ENCODE measurements around the gene CLEC3B. TPM values are rescaled to one million over a fixed set of nuclear protein-coding genes. Genes with fewer than 3 reads are reported as not detected.
A peak's percentile ranks its signal among the peaks of the same experiment; 100 is the strongest.
"Not testable (repeated sequence)": the region's sequence is repeated elsewhere in the genome, so short reads cannot be mapped to it uniquely, and the experiment has no call there.

Gene CLEC3B, protein sequence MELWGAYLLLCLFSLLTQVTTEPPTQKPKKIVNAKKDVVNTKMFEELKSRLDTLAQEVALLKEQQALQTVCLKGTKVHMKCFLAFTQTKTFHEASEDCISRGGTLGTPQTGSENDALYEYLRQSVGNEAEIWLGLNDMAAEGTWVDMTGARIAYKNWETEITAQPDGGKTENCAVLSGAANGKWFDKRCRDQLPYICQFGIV
- polyA plus RNA-seq (ENCODE audit: insufficient read length in 3 of 3) = 10 to 100 TPM; 14.6 to 36.9 (median 22.7) TPM
- long read RNA-seq, donor 1, transcript CLEC3B-201 (3 exons, 936 nt) = major isoform, 19 of 19 reads
- long read RNA-seq, donor 1, partial matches to known transcripts = 0 of 19 reads
- long read RNA-seq, donor 1, other reads (novel, unspliced or antisense) = 0 of 19 reads
- long read RNA-seq, donor 2, transcript CLEC3B-201 (3 exons, 936 nt) = major isoform, 25 of 25 reads
- long read RNA-seq, donor 2, partial matches to known transcripts = 0 of 25 reads
- long read RNA-seq, donor 2, other reads (novel, unspliced or antisense) = 0 of 25 reads
- long read RNA-seq, donor 3, transcript CLEC3B-201 (3 exons, 936 nt) = major isoform, 33 of 33 reads
- long read RNA-seq, donor 3, partial matches to known transcripts = 0 of 33 reads
- long read RNA-seq, donor 3, other reads (novel, unspliced or antisense) = 0 of 33 reads
- long read RNA-seq, donor 4, transcript CLEC3B-201 (3 exons, 936 nt) = major isoform, 19 of 19 reads
- long read RNA-seq, donor 4, partial matches to known transcripts = 0 of 19 reads
- long read RNA-seq, donor 4, other reads (novel, unspliced or antisense) = 0 of 19 reads
- long read RNA-seq, donor 5 = 0 reads
- long read RNA-seq, donor 6, transcript CLEC3B-201 (3 exons, 936 nt) = major isoform, 30 of 30 reads
- long read RNA-seq, donor 6, partial matches to known transcripts = 0 of 30 reads
- long read RNA-seq, donor 6, other reads (novel, unspliced or antisense) = 0 of 30 reads
- long read RNA-seq, donor 7, transcript CLEC3B-201 (3 exons, 936 nt) = major isoform, 39 of 39 reads
- long read RNA-seq, donor 7, partial matches to known transcripts = 0 of 39 reads
- long read RNA-seq, donor 7, other reads (novel, unspliced or antisense) = 0 of 39 reads
- long read RNA-seq, donor 8, transcript CLEC3B-201 (3 exons, 936 nt) = major isoform, 37 of 37 reads
- long read RNA-seq, donor 8, partial matches to known transcripts = 0 of 37 reads
- long read RNA-seq, donor 8, other reads (novel, unspliced or antisense) = 0 of 37 reads
- long read RNA-seq, donor 9, transcript CLEC3B-201 (3 exons, 936 nt) = major isoform, 24 of 24 reads
- long read RNA-seq, donor 9, partial matches to known transcripts = 0 of 24 reads
- long read RNA-seq, donor 9, other reads (novel, unspliced or antisense) = 0 of 24 reads
- long read RNA-seq, donor 10, transcript CLEC3B-201 (3 exons, 936 nt) = major isoform, 22 of 22 reads
- long read RNA-seq, donor 10, partial matches to known transcripts = 0 of 22 reads
- long read RNA-seq, donor 10, other reads (novel, unspliced or antisense) = 0 of 22 reads
- long read RNA-seq, donor 11, transcript CLEC3B-201 (3 exons, 936 nt) = major isoform, 13 of 13 reads
- long read RNA-seq, donor 11, partial matches to known transcripts = 0 of 13 reads
- long read RNA-seq, donor 11, other reads (novel, unspliced or antisense) = 0 of 13 reads
- long read RNA-seq, donor 12, transcript CLEC3B-201 (3 exons, 936 nt) = major isoform, 13 of 13 reads
- long read RNA-seq, donor 12, partial matches to known transcripts = 0 of 13 reads
- long read RNA-seq, donor 12, other reads (novel, unspliced or antisense) = 0 of 13 reads
- long read RNA-seq, donor 13, transcript CLEC3B-201 (3 exons, 936 nt) = major isoform, 48 of 48 reads
- long read RNA-seq, donor 13, partial matches to known transcripts = 0 of 48 reads
- long read RNA-seq, donor 13, other reads (novel, unspliced or antisense) = 0 of 48 reads
- long read RNA-seq, donor 14, transcript CLEC3B-201 (3 exons, 936 nt) = major isoform, 24 of 24 reads
- long read RNA-seq, donor 14, partial matches to known transcripts = 0 of 24 reads
- long read RNA-seq, donor 14, other reads (novel, unspliced or antisense) = 0 of 24 reads
- long read RNA-seq, donor 15, transcript CLEC3B-201 (3 exons, 936 nt) = major isoform, 7 of 7 reads
- long read RNA-seq, donor 15, partial matches to known transcripts = 0 of 7 reads
- long read RNA-seq, donor 15, other reads (novel, unspliced or antisense) = 0 of 7 reads
- long read RNA-seq, donor 16, transcript CLEC3B-201 (3 exons, 936 nt) = major isoform, 85 of 85 reads
- long read RNA-seq, donor 16, partial matches to known transcripts = 0 of 85 reads
- long read RNA-seq, donor 16, other reads (novel, unspliced or antisense) = 0 of 85 reads

DNA sequence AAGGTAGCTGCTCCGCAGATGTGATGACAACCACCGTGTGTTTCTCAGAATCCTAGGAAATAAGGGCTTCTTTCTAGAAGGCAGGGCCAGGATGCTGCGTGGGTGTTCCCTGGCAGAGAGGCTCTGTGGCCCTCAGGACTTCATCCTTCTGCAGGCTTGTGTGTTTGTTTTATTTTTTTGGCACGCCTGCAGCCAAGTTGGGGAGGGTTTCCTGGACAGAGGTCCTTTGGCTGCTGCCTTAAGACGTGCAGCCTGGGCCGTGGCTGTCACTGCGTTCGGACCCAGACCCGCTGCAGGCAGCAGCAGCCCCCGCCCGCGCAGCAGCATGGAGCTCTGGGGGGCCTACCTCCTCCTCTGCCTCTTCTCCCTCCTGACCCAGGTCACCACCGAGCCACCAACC lies at the start of gene CLEC3B:
TSS of gene CLEC3B (plus strand) at position 266 of the 400 bp plus-strand sequence. CDS start at position 326, 60 bp downstream.
- DNase-seq (ENCODE audit: extremely low read depth in 1 of 11, low read depth in 9 of 11, low spot score in 4 of 11) = peak in 4 of 11 donors; percentile 24 to 66 (median 42)

DNA sequence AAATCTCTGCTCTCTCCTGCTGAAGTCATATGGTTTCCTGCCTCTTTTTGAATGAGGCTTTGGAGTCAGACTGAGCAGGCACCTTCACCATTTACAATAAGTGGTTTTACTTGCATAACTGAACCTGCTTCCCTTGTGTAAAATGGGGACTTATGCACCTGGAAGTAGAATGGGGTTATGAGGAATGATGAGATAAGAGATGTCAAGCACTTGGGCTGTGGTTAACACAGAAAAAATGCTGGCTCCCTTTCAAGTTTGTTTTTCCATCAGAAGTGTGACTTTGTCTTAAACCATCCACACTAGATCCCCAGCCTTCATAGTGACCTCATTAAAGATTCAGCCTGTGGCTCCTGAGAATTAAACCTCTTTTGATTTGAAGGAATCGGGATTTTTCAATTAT lies 44.9 kb upstream of the CLEC3B start:
- no peak for DNase-seq (ENCODE audit: extremely low read depth in 1 of 11, low read depth in 9 of 11, low spot score in 4 of 11)

DNA sequence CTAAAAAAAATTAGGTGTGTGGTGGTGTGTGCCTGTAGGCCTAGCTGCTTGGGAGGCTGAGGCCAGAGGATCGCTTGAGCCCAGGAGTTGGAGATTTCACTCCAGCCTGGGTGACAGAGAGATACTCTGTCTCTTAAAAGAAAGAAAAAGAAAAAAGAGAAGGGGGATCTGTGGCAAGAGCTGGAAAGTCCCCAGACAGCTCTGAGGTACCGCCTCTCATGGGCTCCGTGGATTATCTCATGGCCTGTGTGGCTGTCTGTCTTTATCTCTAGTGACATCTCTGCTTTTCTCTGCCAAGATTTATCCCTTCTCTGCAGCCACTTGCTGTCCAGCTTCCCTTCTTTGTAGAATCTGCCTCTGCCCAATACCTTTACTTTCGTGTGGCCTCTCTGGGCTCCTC lies 44.4 kb upstream of the CLEC3B start:
- DNase-seq (ENCODE audit: extremely low read depth in 1 of 11, low read depth in 9 of 11, low spot score in 4 of 11) = no peak

DNA sequence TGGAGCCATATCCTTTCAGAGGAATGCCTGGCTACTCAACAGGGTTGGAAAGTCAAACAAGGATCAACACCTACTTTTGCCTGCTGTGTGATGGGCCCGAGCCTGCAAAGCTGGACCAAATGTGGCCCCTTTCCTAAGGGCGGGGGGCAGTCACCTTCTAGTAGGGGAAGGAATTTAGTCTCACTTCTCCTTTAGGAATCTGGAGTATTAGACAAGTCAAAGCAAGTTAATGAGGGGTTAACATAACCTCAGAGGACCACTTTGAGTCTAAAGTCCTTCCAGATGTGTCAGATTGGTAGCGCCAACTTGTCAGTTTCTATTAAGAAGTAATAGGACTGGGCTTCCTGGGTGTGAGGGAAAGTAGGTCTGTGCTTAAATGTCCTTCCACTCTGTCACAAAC lies 43.3 kb upstream of the CLEC3B start:
- DNase-seq (ENCODE audit: extremely low read depth in 1 of 11, low read depth in 9 of 11, low spot score in 4 of 11) = no peak

DNA sequence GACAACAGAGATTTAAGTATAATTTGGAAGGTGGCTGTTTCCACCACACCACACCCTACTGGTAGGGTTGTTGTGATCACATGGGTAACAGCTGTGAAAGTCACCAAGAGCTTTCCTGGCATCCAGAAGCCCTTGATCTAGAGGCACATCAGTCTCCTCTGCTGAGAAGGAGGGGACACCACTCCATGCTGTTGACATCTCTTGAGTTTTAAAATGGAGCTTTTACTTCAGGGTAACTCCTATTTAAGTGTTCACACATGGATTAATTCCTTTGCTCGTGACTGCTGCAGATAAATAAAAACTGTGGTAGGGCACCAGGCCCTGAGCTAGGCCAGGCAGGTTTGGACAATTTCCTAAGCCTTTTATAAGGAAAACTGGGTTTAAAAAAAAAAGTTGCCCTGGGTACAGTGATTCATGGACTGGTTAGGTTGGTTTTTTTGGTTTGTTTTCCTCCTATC lies 42.6 kb upstream of the CLEC3B start:
- no peak for DNase-seq (ENCODE audit: extremely low read depth in 1 of 11, low read depth in 9 of 11, low spot score in 4 of 11)

DNA sequence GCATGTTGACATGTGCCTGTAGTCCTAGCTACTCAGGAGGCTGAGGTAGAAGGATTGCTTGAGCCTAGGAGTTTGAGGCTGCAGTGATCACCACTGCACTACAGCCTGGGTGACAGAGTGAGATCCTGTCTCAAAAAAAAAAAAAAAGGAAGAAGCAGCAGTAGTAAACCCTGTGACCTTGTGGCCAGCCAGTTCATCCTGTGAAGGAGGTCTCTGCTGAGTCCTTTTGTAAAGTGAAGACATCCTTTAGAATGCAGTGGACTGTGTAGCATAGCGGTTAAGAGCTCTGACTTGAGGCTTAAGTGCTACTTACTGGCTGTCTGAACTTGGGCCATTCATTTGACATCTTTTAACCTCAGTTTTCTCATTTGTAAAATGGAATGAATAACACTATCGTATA lies 41.8 kb upstream of the CLEC3B start:
- no peak for DNase-seq (ENCODE audit: extremely low read depth in 1 of 11, low read depth in 9 of 11, low spot score in 4 of 11)

DNA sequence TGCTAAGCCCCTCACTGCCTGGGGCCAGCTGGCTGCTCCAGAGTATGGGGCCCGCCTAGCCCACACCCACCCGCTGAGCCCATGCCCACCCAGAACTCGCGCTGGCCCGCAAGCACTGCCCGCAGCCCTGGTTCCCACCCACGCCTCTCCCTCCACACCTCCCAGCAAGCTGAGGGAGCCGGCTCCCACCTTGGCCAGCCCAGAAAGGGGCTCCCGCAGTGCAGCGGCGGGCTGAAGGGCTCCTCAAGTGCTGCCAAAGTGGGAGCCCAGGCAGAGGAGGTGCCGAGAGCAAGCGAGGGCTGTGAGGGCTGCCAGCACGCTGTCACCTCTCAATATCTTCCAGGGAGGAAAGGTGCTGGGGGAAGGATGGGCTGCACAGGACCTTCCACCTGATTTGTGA lies 39.8 kb upstream of the CLEC3B start:
- not testable (repeated sequence) for DNase-seq (ENCODE audit: extremely low read depth in 1 of 11, low read depth in 9 of 11, low spot score in 4 of 11)

DNA sequence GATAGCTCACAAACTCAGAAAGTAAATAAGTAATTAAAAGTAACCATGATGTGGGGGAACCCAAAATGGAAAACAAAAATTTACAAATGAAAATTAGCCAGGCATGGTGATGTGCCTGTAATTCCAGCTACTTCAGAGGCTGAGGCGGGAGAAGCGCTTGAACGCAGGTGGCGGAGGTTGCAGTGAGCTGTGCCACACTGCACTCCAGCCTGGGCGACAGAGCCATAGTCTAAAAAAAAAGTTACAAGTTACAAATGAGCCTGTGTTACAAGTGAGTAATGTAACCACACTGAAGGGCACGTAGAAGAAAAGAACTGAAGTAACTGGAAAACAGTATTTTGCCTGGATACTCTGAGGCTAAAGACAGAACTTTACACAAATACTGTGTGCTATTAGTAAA lies 38.8 kb upstream of the CLEC3B start:
- no peak for DNase-seq (ENCODE audit: extremely low read depth in 1 of 11, low read depth in 9 of 11, low spot score in 4 of 11)

DNA sequence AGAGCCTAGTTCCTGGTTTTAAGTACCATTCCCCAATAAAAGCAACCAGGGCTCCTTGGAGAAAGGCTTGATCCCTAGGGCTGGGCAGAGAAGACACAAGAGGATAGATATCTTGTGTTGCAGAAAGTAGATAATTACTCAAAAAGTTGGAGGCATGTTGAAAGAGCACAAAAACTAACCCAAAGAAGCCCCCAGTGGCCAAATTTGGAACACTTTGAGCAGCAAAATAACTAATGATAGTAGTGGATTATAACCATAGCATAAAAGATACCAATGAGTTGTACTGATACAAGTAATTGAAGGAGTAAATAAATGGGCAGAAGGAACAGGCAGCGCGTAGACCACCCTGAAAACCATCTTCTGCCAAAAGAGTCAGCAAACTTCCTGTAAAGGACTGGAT lies 38.0 kb upstream of the CLEC3B start:
- no peak for DNase-seq (ENCODE audit: extremely low read depth in 1 of 11, low read depth in 9 of 11, low spot score in 4 of 11)

DNA sequence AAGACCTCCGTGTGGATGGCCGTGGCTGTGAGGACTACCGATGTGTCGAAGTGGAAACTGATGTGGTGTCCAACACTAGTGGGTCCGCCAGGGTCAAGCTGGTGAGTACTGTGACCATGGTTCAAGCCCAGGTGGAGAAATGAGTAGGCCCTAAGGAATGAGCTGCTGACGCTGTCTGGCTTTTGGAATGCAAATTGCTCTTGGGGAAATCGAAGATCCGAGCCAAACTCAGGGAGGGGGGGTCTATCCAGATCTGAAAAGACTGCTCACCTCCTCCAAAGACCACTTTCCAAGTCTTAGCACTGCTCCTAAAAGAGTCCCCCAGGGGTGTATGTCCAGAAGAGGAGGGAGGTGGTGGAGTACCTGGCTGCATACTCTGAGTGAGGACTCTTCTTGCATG lies 37.0 kb upstream of the CLEC3B start:
- no peak for DNase-seq (ENCODE audit: extremely low read depth in 1 of 11, low read depth in 9 of 11, low spot score in 4 of 11)

DNA sequence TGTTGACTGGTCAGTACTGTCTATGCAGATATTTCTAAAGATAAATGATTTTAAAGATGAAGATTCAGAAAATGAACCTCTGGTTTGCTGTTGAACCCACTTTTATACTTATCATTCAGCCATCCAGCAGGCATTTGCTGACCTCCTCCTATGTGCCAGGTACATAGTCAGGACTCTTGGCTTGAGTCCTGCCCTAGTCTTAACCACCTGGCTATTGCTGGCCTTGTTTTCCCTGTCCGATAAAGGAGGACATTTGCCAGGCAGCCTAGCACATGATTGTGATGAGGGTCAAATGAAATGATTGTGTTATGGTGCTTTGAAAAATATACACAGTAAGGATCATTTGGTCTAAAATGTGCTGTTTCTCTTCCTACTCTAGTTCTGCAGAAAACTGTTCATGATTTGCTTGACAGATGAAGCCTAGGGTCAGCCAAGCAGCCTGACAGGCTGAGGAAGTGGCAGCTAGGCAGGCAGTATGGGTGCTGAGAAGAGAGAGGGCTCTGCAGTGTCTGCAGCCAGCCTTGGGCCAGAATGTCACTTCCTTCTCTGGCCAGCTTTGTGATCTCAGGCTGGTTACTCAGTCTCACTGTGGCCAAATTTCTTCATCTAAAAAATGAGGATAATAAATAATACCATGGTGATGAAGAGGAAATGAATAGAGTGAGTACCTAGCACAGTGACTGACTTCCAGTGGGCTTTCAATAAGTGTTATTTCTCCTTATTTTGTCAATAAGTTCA lies 36.3 kb upstream of the CLEC3B start:
- no peak for DNase-seq (ENCODE audit: extremely low read depth in 1 of 11, low read depth in 9 of 11, low spot score in 4 of 11)

DNA sequence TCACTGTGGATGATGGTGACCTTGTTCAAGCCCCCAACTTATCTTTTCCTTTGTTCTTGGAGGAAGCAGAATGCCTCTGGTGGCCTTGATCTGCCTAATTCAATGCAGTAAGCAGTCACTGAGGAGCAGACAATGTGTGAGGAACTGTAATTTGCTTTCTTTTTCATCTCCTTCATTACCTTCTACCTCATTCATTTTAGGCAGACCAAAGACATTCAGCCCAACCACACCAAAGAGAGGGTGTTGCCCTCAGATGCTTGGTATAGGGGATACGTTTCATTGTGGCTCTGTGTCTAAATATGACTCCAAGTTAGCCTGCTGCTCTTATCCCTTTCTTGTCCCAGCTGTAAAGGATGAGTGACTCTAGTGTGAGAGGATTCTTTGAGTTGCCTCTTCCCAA lies 34.8 kb upstream of the CLEC3B start:
- no peak for DNase-seq (ENCODE audit: extremely low read depth in 1 of 11, low read depth in 9 of 11, low spot score in 4 of 11)

DNA sequence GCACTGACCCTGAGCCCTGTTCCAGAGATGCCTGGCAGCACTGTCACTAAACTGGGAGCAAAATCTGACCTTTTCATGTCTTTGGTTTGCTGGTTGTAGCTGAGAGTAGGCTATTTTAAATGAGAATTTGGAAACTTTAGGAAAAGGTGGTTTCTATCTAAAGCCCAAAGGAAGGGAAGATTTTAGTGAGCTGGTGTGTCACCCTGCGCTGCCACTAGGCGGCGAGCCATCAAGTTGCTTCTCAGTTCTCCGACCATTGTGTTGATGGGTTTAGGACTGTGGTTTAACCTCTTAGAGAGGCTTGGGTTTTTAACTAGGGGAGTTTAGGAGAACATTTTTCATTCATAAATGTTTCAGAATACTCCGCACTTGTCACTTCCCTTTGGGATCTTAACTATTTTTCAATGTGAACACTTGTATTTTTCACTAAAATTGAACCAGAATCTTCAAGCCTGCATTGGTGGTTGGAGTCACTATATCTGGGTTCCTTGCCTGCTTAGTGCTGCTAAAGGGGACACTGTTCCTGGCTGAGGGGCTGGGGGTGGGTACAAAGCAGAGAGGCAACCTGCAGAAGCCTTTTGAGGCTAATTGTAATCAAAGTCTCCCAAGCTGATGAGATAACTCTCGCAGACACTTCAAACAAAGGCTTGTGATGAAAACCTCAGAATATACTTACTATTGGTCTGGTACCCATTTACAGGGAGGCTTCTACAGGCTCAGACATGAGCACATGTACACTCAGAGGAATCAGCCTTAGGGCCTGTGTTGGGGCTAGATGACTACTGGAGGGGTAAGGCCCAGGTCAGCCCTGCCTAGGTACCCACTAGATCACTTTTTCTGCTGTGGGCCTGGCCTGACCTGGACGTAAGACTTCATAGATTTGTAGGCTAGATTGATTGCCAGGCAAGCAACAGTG lies 33.3 kb upstream of the CLEC3B start:
- no peak for DNase-seq (ENCODE audit: extremely low read depth in 1 of 11, low read depth in 9 of 11, low spot score in 4 of 11)

DNA sequence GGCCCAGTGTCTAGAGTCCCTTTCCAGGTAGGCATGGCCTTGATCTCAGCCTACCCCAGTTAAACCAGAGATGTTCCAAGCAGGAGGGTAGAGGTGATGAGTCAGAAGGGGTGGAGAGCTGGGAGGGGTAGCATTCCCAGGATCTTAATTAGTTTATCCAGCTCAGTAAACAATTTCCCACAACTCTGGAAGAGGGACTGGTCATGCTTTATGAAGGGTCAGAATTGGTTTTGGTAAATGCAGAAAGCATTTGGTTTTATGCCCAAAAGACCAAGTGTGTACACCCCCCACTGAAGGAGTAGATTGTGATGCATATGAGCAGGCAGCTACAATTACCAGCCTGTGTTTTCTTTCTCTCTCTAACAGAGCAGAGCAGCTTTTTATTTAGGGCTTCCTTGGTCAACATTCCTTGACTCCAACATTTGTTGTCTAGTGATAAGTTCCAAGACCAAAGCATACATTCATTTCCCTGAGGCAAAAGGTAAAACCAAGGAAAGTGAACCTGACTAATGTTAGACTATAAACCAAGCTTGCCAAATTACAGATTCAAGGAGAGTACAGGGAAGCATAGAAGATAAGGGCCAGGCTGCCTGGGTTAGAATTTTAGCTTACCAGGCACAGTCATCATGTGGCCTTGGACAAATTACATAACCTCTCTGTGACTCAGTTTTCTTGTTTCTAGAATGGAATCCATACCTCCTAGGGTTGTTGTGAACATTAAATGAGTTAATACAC lies 32.5 kb upstream of the CLEC3B start:
- DNase-seq (ENCODE audit: extremely low read depth in 1 of 11, low read depth in 9 of 11, low spot score in 4 of 11) = peak in 1 of 11 donors; percentile 28
